ENCODE data around the gene LTBP3. TPM values are rescaled to one million over a fixed set of nuclear protein-coding genes. Genes with fewer than 3 reads are reported as not detected.

The LTBP3 gene
- total and polyA plus RNA-seq, 2 of the 13 experiments (the other 11 are each of a cell fraction or from before 2014, with no cell fraction given): 12.2 to 68.1 TPM

DNA sequence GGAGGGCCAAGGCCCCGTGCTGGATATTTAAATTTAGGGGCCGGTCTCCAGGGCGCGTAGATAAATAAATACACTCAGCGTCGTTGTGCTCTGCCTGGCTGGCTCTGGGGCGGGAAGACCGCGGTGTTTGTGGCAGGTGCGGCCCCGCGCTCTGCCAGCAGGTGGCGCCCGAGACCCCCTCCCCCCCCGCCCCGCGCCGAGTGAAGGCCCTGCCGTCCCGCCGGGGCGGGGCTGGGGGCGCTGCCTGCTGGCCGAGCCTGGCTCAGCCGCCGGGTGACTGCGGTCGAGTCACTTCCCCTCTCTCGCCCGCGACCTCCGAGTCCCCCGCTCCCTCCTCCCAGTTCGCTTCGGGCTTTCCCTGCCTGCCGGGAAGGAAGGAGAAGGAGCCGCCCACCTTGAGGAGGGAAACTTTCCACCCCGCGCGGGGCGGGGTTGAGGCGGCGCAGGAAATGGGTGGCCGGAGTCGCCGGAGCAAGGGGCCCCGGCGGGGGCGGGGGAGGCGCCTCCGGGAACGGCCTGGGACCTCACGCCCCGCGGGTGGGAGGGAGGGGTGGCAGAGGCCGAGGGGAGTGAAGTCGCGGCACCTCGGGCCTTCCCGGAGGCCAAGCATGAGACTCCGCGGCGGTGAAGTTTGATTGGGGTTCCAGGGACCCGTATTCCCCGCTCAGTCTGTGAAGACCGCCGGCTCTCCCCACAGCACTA lies 16.1 kb upstream of the LTBP3 start (continued):
- TF ChIP-seq EP300 (IDR thresholded peaks at IDR 0.05; ENCODE audit: low read depth in 2 of 2, low read length in 2 of 2): peak in 1 of 2 experiments; percentile 36; a peak in 1 of 4 replicates
- no peak for TF ChIP-seq EP300 (CRISPR knock-in tag; IDR thresholded peaks at IDR 0.05; ENCODE audit: borderline replicate concordance)
- TF ChIP-seq, protein P1, sequence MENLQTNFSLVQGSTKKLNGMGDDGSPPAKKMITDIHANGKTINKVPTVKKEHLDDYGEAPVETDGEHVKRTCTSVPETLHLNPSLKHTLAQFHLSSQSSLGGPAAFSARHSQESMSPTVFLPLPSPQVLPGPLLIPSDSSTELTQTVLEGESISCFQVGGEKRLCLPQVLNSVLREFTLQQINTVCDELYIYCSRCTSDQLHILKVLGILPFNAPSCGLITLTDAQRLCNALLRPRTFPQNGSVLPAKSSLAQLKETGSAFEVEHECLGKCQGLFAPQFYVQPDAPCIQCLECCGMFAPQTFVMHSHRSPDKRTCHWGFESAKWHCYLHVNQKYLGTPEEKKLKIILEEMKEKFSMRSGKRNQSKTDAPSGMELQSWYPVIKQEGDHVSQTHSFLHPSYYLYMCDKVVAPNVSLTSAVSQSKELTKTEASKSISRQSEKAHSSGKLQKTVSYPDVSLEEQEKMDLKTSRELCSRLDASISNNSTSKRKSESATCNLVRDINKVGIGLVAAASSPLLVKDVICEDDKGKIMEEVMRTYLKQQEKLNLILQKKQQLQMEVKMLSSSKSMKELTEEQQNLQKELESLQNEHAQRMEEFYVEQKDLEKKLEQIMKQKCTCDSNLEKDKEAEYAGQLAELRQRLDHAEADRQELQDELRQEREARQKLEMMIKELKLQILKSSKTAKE (CRISPR knock-in tag; IDR thresholded peaks at IDR 0.05; ENCODE audit: borderline replicate concordance): peak; percentile 42; the same call in 1 of the 2 replicates
- TF ChIP-seq FOSL2 (CRISPR knock-in tag; IDR thresholded peaks at IDR 0.05): peak; percentile 10; the same call in 1 of the 2 replicates
- TF ChIP-seq, protein P2, sequence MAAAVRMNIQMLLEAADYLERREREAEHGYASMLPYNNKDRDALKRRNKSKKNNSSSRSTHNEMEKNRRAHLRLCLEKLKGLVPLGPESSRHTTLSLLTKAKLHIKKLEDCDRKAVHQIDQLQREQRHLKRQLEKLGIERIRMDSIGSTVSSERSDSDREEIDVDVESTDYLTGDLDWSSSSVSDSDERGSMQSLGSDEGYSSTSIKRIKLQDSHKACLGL (CRISPR knock-in tag; IDR thresholded peaks at IDR 0.05): peak; percentile 42; the same call in 1 of the 2 replicates
- no peak for TF ChIP-seq KAT2B (IDR thresholded peaks at IDR 0.05; ENCODE audit: borderline replicate concordance, low read depth, low read length)
- no peak; the same call in 1 of the 2 replicates for TF ChIP-seq MED13 (CRISPR knock-in tag; IDR thresholded peaks at IDR 0.05)
- TF ChIP-seq, protein P3, sequence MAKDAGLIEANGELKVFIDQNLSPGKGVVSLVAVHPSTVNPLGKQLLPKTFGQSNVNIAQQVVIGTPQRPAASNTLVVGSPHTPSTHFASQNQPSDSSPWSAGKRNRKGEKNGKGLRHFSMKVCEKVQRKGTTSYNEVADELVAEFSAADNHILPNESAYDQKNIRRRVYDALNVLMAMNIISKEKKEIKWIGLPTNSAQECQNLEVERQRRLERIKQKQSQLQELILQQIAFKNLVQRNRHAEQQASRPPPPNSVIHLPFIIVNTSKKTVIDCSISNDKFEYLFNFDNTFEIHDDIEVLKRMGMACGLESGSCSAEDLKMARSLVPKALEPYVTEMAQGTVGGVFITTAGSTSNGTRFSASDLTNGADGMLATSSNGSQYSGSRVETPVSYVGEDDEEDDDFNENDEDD (CRISPR knock-in tag; IDR thresholded peaks at IDR 0.05; ENCODE audit: borderline replicate concordance): peak; percentile 43; the same call in 1 of the 2 replicates
- TF ChIP-seq POLR2G (IDR thresholded peaks at IDR 0.05; ENCODE audit: low read depth, low read length): peak; percentile 62
- TF ChIP-seq ARHGAP35 (CRISPR knock-in tag; IDR thresholded peaks at IDR 0.05; ENCODE audit: borderline replicate concordance): 0 out of 2 replicates have a peak, but pooled peaks have one; percentile 25
- TF ChIP-seq STAG1 (CRISPR knock-in tag; IDR thresholded peaks at IDR 0.05): peak; percentile 46
- peak; percentile 58; the same call in 1 of the 2 replicates for TF ChIP-seq MTA1 (CRISPR knock-in tag; IDR thresholded peaks at IDR 0.05; ENCODE audit: borderline replicate concordance)
- no peak for TF ChIP-seq SMC3 (IDR thresholded peaks at IDR 0.05; ENCODE audit: low read length)
- peak; percentile 78; the same call in 1 of the 2 replicates for TF ChIP-seq HOXA5 (CRISPR knock-in tag; IDR thresholded peaks at IDR 0.05)
- peak; percentile 54; the same call in 1 of the 2 replicates for TF ChIP-seq TBX2 (CRISPR knock-in tag; IDR thresholded peaks at IDR 0.05; ENCODE audit: borderline replicate concordance)
- no peak for TF ChIP-seq ELF4 (CRISPR knock-in tag; IDR thresholded peaks at IDR 0.05; ENCODE audit: borderline replicate concordance)
- no peak for TF ChIP-seq NFE2L2 (IDR thresholded peaks at IDR 0.05; ENCODE audit: low read length)
- TF ChIP-seq HDAC1 (CRISPR knock-in tag; IDR thresholded peaks at IDR 0.05): peak; percentile 53; the same call in 1 of the 2 replicates
- TF ChIP-seq ZNF792 (CRISPR knock-in tag; IDR thresholded peaks at IDR 0.05): peak; percentile 60
- peak; percentile 63; the same call in 1 of the 2 replicates for TF ChIP-seq ZNF263 (CRISPR knock-in tag; IDR thresholded peaks at IDR 0.05)
- no peak for TF ChIP-seq PHF21A (CRISPR knock-in tag; IDR thresholded peaks at IDR 0.05)
- peak; percentile 59 for TF ChIP-seq ZFX (CRISPR knock-in tag; IDR thresholded peaks at IDR 0.05; ENCODE audit: low read depth)
- TF ChIP-seq AGO2 (optimal IDR thresholded peaks at IDR 0.05; ENCODE audit: low read depth, low read length): peak; percentile 69
- TF ChIP-seq SP4 (CRISPR knock-in tag; IDR thresholded peaks at IDR 0.05): peak; percentile 64; the same call in 1 of the 2 replicates
- TF ChIP-seq ZNF746 (CRISPR knock-in tag; IDR thresholded peaks at IDR 0.05): peak; percentile 40; the same call in 1 of the 2 replicates
- TF ChIP-seq BORCS8-MEF2B (CRISPR knock-in tag; IDR thresholded peaks at IDR 0.05): 0 out of 2 replicates have a peak, but pooled peaks have one; percentile 15
- no peak for TF ChIP-seq TMF1 (CRISPR knock-in tag; IDR thresholded peaks at IDR 0.05; ENCODE audit: low read depth)
- no peak for TF ChIP-seq MEIS2 (CRISPR knock-in tag; IDR thresholded peaks at IDR 0.05)
